C4-2B (cell line): ENCODE data around the gene MAP2.

Experiments used
- ZFX ChIP-seq: fragments of 450-650 bp; IDR thresholded peaks from 2 replicates; pipeline ENCODE4 v1.6.1; 2017
- TF ChIP-seq, protein P1 (sequence below): fragments of 450-650 bp; conservative IDR thresholded peaks from 2 replicates; pipeline ENCODE4 v1.5.1; 2017; ENCODE audit warnings: mild to moderate bottlenecking

DNA sequence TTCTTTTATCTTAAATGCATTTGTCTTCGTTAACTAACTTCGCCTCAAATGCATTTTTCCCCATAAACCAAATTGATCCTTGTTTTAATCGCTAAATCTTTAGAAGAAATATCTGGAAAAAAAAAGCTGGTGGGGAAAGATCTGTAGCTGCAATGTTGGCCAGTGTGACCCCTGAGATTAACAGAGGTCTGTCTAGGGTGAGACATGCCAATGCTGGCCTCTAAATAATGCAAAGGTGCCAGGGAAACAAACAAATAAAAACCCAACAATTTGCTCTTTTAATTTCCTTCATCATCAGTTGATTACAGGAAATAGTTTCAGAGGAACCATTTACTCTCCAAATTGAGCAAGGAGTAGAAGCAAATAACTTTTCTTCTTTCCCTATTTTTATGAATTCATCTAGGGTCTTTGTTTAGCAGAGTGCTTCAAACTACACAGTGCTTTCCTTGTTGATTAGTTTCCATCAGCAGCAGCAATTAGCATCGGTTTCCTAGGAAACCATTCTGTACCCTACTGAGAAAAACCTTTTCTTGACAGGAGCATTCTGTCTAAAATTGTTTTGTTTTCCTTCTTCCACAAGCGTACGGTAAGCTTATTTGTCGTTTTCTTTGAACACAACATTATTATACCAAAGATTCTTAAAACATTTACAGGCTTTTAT is 247.3 kb downstream of the MAP2 start:
- TF ChIP-seq, protein P1, sequence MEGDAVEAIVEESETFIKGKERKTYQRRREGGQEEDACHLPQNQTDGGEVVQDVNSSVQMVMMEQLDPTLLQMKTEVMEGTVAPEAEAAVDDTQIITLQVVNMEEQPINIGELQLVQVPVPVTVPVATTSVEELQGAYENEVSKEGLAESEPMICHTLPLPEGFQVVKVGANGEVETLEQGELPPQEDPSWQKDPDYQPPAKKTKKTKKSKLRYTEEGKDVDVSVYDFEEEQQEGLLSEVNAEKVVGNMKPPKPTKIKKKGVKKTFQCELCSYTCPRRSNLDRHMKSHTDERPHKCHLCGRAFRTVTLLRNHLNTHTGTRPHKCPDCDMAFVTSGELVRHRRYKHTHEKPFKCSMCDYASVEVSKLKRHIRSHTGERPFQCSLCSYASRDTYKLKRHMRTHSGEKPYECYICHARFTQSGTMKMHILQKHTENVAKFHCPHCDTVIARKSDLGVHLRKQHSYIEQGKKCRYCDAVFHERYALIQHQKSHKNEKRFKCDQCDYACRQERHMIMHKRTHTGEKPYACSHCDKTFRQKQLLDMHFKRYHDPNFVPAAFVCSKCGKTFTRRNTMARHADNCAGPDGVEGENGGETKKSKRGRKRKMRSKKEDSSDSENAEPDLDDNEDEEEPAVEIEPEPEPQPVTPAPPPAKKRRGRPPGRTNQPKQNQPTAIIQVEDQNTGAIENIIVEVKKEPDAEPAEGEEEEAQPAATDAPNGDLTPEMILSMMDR: no peak
- no peak for TF ChIP-seq ZFX
